Progenitor cell of endocrine pancreas (in vitro differentiated cells): Measurements from ENCODE around the gene ADARB1. TPM values are rescaled to one million over a fixed set of nuclear protein-coding genes. Genes with fewer than 3 reads are reported as not detected.
"Not testable (repeated sequence)": the region's sequence is repeated elsewhere in the genome, so short reads cannot be mapped to it uniquely, and the experiment has no call there.

Experiments used
- DNase-seq: peaks from one replicate; pipeline ENCODE4 v3.0.0; 2021; ENCODE audit warnings: low spot score; ENCODE audit not compliant: unreplicated experiment
- H3K27ac Mint-ChIP-seq: 2 replicates; pipeline ENCODE4 v1.8.0; 2021; ENCODE audit warnings: mild to moderate bottlenecking, moderate library complexity, mixed read lengths
- H3K27me3 Mint-ChIP-seq: 2 replicates; pipeline ENCODE4 v1.8.0; 2021; ENCODE audit warnings: mixed read lengths
- H3K36me3 Mint-ChIP-seq: 2 replicates; pipeline ENCODE4 v1.8.0; 2022; ENCODE audit warnings: mixed read lengths; ENCODE audit not compliant: insufficient read depth
- H3K4me1 Mint-ChIP-seq: 2 replicates; pipeline ENCODE4 v1.8.0; 2021; ENCODE audit warnings: low read depth, mixed read lengths
- H3K4me3 Mint-ChIP-seq: 2 replicates; pipeline ENCODE4 v1.8.0; 2021; ENCODE audit warnings: low read depth, mild to moderate bottlenecking, moderate library complexity, mixed read lengths
- H3K9me3 Mint-ChIP-seq: 2 replicates; pipeline ENCODE4 v1.8.0; 2021; ENCODE audit warnings: low read depth, mixed read lengths
- CTCF ChIP-seq: fragments of 200-600 bp; sonication (generic); IDR thresholded peaks from one replicate; pipeline ENCODE4 v1.5.0; 2021; ENCODE audit warnings: antibody characterized with exemption, mild to moderate bottlenecking; ENCODE audit not compliant: unreplicated experiment
- long read RNA-seq: library from polyadenylated mRNA; unstranded; transcript quantifications from one replicate; pipeline ENCODE4 v2.0.0, GENCODE V29; 2020
- total RNA-seq: library from RNA; stranded (reverse); gene quantifications from 2 replicates; pipeline ENCODE4 v1.2.1, GENCODE V29; 2021

The ADARB1 gene, protein sequence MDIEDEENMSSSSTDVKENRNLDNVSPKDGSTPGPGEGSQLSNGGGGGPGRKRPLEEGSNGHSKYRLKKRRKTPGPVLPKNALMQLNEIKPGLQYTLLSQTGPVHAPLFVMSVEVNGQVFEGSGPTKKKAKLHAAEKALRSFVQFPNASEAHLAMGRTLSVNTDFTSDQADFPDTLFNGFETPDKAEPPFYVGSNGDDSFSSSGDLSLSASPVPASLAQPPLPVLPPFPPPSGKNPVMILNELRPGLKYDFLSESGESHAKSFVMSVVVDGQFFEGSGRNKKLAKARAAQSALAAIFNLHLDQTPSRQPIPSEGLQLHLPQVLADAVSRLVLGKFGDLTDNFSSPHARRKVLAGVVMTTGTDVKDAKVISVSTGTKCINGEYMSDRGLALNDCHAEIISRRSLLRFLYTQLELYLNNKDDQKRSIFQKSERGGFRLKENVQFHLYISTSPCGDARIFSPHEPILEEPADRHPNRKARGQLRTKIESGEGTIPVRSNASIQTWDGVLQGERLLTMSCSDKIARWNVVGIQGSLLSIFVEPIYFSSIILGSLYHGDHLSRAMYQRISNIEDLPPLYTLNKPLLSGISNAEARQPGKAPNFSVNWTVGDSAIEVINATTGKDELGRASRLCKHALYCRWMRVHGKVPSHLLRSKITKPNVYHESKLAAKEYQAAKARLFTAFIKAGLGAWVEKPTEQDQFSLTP
- 17.0 and 19.1 TPM in 2 replicates for total RNA-seq
- long read RNA-seq, partial matches to known transcripts, result 1 of 4 reads
- long read RNA-seq, other reads (novel, unspliced or antisense), result 3 of 4 reads

DNA sequence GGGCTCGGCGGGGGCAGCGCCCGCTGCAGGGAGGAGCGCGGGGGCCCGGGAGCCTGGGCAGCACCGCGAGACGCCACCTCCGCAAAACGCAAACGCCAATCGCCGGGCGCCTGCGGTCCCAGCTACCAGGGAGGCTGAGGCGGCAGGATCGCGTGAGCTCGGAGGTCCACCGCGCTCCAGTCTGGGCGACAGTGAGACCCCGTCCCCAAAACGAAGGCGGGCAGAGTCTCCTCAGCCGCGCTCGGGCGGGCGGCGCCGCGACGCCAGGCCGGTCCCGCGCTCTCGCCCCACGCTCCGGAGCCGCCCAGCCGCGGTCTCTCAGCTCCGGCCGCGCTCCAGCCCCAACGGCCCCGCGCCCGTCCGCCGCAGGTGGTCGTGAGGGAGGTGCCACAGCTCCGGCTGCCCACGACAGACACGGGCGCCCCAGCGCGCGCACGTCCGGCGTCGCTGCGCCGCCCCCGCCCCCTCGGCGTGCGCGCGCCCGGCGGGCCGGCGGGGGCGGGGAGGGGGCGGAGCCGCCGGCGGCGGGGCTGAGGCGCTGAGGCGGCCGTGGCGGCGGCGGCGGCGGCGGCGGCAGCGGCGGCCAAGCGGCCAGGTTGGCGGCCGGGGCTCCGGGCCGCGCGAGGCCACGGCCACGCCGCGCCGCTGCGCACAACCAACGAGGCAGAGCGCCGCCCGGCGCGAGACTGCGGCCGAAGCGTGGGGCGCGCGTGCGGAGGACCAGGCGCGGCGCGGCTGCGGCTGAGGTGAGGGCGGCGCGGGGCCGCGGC is at the start of gene ADARB1:
Gene ADARB1, plus strand, starts transcription at position 533 of the 770 bp plus-strand sequence. CDS start 97,077 bp downstream, outside the sequence.
- DNase-seq, result peak; percentile 56
- Mint-ChIP-seq H3K36me3 (no peaks in the 10 kb centered on the region), H3K27ac (peak within 1 kb of the TSS; percentile 98), H3K4me3 (peak within 1 kb of the TSS; percentile 93), H3K9me3 (no peaks in the 10 kb centered on the region), H3K27me3 (peaks cover 21% of the 10 kb centered on the region), H3K4me1 (peaks cover 13% of the 10 kb centered on the region)
- no peak for TF ChIP-seq CTCF

GRCh38 chr21:45026066-45026745 is 48.2 kb upstream of the ADARB1 start:
- H3K27ac Mint-ChIP-seq, result no peak overlapping the region
- no peak for TF ChIP-seq CTCF
- H3K4me1 Mint-ChIP-seq, result peaks cover 14% of the 10 kb centered on the region
- H3K9me3 Mint-ChIP-seq, result peaks cover 11% of the 10 kb centered on the region
- H3K4me3 Mint-ChIP-seq, result no peak overlapping the region
- no peak for DNase-seq
- H3K27me3 Mint-ChIP-seq, result peaks cover 31% of the 10 kb centered on the region
- H3K36me3 Mint-ChIP-seq, result no peaks in the 10 kb centered on the region

DNA sequence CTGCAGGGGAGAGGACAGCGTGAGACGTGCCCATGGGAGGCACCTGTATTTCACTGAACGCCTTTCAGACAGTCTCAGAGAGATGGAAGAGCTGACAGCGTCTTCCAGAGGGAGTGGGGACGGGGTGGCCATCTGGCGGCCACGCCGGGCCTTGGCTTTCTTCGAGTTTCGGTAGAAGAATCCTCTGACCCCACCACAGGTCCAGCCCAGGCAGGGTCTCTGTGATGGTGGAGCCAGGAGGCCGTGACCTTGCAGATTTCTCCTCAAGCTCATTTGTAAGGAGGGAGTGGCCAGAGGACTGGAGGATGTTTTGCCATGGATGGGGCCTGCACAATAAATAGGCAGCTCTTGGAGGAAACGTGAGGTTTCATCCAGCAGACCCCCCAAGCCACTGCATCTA is 47.6 kb upstream of the ADARB1 start:
- TF ChIP-seq CTCF, result peak; percentile 17
- peak overlapping the region; percentile 10 for H3K27ac Mint-ChIP-seq
- DNase-seq, result no peak

GRCh38 chr21:45027241-45028196 is 46.9 kb upstream of the ADARB1 start:
- no peaks in the 10 kb centered on the region for H3K36me3 Mint-ChIP-seq
- peaks cover 11% of the 10 kb centered on the region for H3K9me3 Mint-ChIP-seq
- TF ChIP-seq CTCF, result no peak
- peaks cover 27% of the 10 kb centered on the region for H3K27me3 Mint-ChIP-seq
- no peak overlapping the region for H3K4me3 Mint-ChIP-seq
- DNase-seq, result no peak
- peaks cover 14% of the 10 kb centered on the region for H3K4me1 Mint-ChIP-seq
- H3K27ac Mint-ChIP-seq, result peak overlapping the region; percentile 10

More for the DNA sequence above, 47.6 kb upstream of the ADARB1 start:
- Mint-ChIP-seq H3K4me3 (no peak overlapping the region), H3K4me1 (peaks cover 12% of the 10 kb centered on the region), H3K9me3 (peaks cover 11% of the 10 kb centered on the region), H3K36me3 (no peaks in the 10 kb centered on the region), H3K27me3 (peaks cover 28% of the 10 kb centered on the region)

- H3K9me3 Mint-ChIP-seq, H3K27ac Mint-ChIP-seq, H3K4me3 Mint-ChIP-seq, H3K36me3 Mint-ChIP-seq, DNase-seq: not testable (repeated sequence)
- Mint-ChIP-seq H3K27me3 (peaks cover 25% of the 10 kb centered on the region), H3K4me1 (peaks cover 14% of the 10 kb centered on the region)
Observed at GRCh38 chr21:45028645-45029044, 45.7 kb upstream of the ADARB1 start.
